ENCODE measurements around the gene PPM1F. TPM values are rescaled to one million over a fixed set of nuclear protein-coding genes. Genes with fewer than 3 reads are reported as not detected.

The PPM1F gene
- total and polyA plus RNA-seq, 10 of the 15 experiments (the other 5 are each of a cell fraction or from before 2014, with no cell fraction given): 0.55 to 26.3 (median 9.7) TPM

GRCh38 chr22:21989049-21989448, 36.4 kb upstream of the PPM1F start:
- Histone ChIP-seq H3K27ac (ENCODE audit: control insufficient read depth, insufficient read depth) (no peak overlapping the region), H2AFZ (ENCODE audit: control insufficient read depth, low read depth, low read length) (no peak overlapping the region), H3K27me3 (replicated peaks in 1 of 2; ENCODE audit: control insufficient read depth in 2 of 2, insufficient read depth in 2 of 2, low read length in 1 of 2) (no peaks in the 10 kb centered on the region), H3K4me2 (ENCODE audit: control insufficient read depth, insufficient read depth) (no peak overlapping the region), H3K4me3 (no peak overlapping the region), H3K4me1 (ENCODE audit: control insufficient read depth, insufficient read depth, low read length) (no peaks in the 10 kb centered on the region), H3K79me2 (ENCODE audit: control insufficient read depth, insufficient read depth, low read length) (no peaks in the 10 kb centered on the region), H4K20me1 (ENCODE audit: control insufficient read depth, insufficient read depth) (no peaks in the 10 kb centered on the region), H3K9ac (ENCODE audit: control insufficient read depth, insufficient read depth, low read length) (no peak overlapping the region), H3K36me3 (ENCODE audit: control insufficient read depth in 2 of 2, insufficient read depth in 2 of 2, low read length in 1 of 2) (no peaks in the 10 kb centered on the region), H3K9me3 (replicated peaks; ENCODE audit: control insufficient read depth, insufficient read depth, low read length) (no peaks in the 10 kb centered on the region)
- intact Hi-C loops (cut with micrococcal nuclease; ENCODE audit: unreplicated experiment) (no loop called here), in situ Hi-C loops (cut with MboI) (no loop called here)
- ChIA-PET POLR2A (no interaction called here), RAD21 (ENCODE audit: unreplicated experiment) (no interaction called here), SMC1A (ENCODE audit: uncharacterized antibody, unreplicated experiment) (no interaction called here), CTCF (no interaction called here)
- FAIRE-seq (no peak), DNase-seq (ENCODE audit: low read depth, low spot score) (no peak), ATAC-seq (no peak)
- WGBS (ENCODE audit: insufficient coverage, insufficient replicate concordance, low lambda C conversion rate, missing lambda C conversion rate): 26% methylated on average over 6 of the region's 6 CpGs
- no TSS peak for BruUV-seq (replicated peaks)
- TF ChIP-seq SP1 (IDR thresholded peaks at IDR 0.05; ENCODE audit: low read depth, low read length): no peak
- no peak for TF ChIP-seq SMC3 (IDR thresholded peaks at IDR 0.05; ENCODE audit: borderline replicate concordance, low read length)
- TF ChIP-seq, protein P1, sequence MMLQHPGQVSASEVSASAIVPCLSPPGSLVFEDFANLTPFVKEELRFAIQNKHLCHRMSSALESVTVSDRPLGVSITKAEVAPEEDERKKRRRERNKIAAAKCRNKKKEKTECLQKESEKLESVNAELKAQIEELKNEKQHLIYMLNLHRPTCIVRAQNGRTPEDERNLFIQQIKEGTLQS (IDR thresholded peaks at IDR 0.05; ENCODE audit: borderline replicate concordance, extremely low read depth, low read depth, low read length): no peak
- TF ChIP-seq EZH2 (IDR thresholded peaks at IDR 0.05; ENCODE audit: borderline replicate concordance, control insufficient read depth, low read depth, low read length): no peak
- TF ChIP-seq PAX5 (IDR thresholded peaks at IDR 0.05; ENCODE audit: borderline replicate concordance, low read depth, low read length): no peak
- TF ChIP-seq RAD21 (IDR thresholded peaks at IDR 0.05; ENCODE audit: insufficient read depth, low read depth, low read length): no peak
- no peak for TF ChIP-seq NR2C2 (IDR thresholded peaks at IDR 0.05; ENCODE audit: borderline replicate concordance, control insufficient read depth, insufficient read length, low read depth)
- TF ChIP-seq BMI1 (IDR thresholded peaks at IDR 0.05; ENCODE audit: borderline replicate concordance): no peak
- no peak for TF ChIP-seq E2F8 (IDR thresholded peaks at IDR 0.05; ENCODE audit: low read depth, partially characterized antibody)
- no peak for TF ChIP-seq ZNF687 (IDR thresholded peaks at IDR 0.05)
- no peak for TF ChIP-seq MTA3 (IDR thresholded peaks at IDR 0.05; ENCODE audit: borderline replicate concordance, low read length)
- TF ChIP-seq SKIL (IDR thresholded peaks at IDR 0.05; ENCODE audit: low read depth, poor library complexity, severe bottlenecking): no peak
- TF ChIP-seq YBX1 (IDR thresholded peaks at IDR 0.05): no peak

All from GM12878 (cell line).